HG03025 (cell line): ENCODE measurements around the gene KLHL5.

Experiments
- ATAC-seq: cut with Tn5 transposase; IDR thresholded peaks from one replicate; pipeline ENCODE4 v1.9.1; 2021; ENCODE audit warnings: mild to moderate bottlenecking, moderate library complexity; ENCODE audit not compliant: unreplicated experiment, low FRiP score

Gene KLHL5

DNA sequence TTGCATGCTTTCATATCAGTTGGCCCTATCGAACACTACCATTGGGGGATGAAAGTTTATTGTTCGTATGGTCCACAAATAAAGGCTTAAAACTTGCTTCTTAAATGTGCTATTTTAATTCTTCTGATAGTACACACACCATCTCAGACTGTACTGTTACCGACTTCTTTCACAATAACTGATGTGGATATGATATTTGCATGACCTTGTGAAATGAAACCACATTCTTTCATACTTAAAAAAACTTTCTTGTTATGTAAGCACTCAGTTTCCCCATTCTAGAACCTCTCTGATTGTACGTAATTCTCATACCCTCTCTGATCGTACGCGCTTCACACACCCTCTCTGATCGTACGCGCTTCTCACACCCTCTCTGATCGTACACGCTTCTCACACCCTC, 108.3 kb downstream of the KLHL5 start:
- no peak for ATAC-seq
